HL-60 (cell line): Measurements from ENCODE around the gene CIZ1.

ENCODE experiments used
- DNase-seq, 2 experiments: peaks; one replicate each; pipeline ENCODE4 v3.0.0-alpha.2; 2010 to 2020; ENCODE audit warnings: low read depth in 1 of 2, low spot score in 1 of 2
- H3K27ac ChIP-seq: fragments of 250-450 bp; sonication (Bioruptor Pico); replicated peaks from 2 replicates; pipeline ENCODE4 v1.5.1; 2020; ENCODE audit warnings: mild to moderate bottlenecking, moderate library complexity
- H3K27me3 ChIP-seq: fragments of 250-450 bp; sonication (Bioruptor Pico); 2 replicates; pipeline ENCODE4 v1.5.1; 2021; ENCODE audit warnings: mild to moderate bottlenecking, moderate library complexity; ENCODE audit not compliant: insufficient read depth, poor library complexity, severe bottlenecking
- H3K4me3 ChIP-seq: replicated peaks from 2 replicates; pipeline ENCODE4 v1.5.1; 2011; ENCODE audit warnings: mild to moderate bottlenecking, control low read depth, low read length; ENCODE audit not compliant: insufficient read depth
- CTCF ChIP-seq: IDR thresholded peaks from one replicate; pipeline ENCODE4 v1.5.1; 2011; ENCODE audit warnings: low read length, control low read depth, inconsistent platforms; ENCODE audit not compliant: insufficient read depth
- GABPA ChIP-seq: IDR thresholded peaks from 2 replicates; pipeline ENCODE4 v1.6.1; 2012; ENCODE audit warnings: low read depth
- POLR2AphosphoS5 ChIP-seq: IDR thresholded peaks from 2 replicates; pipeline ENCODE4 v1.6.1; 2012; ENCODE audit warnings: low read depth
- REST ChIP-seq: IDR thresholded peaks from 2 replicates; pipeline ENCODE4 v1.6.1; 2012; ENCODE audit warnings: low read depth; ENCODE audit not compliant: insufficient replicate concordance
- SPI1 ChIP-seq: IDR thresholded peaks from 2 replicates; pipeline ENCODE4 v1.6.1; 2012; ENCODE audit warnings: low read depth, mild to moderate bottlenecking, borderline replicate concordance

Gene CIZ1

GRCh38 chr9:128152133-128153059 is 39.0 kb downstream of the CIZ1 start:
- no peak overlapping the region for H3K27ac ChIP-seq
- TF ChIP-seq SPI1: no peak
- TF ChIP-seq REST: no peak
- no peak for TF ChIP-seq CTCF
- no peak for TF ChIP-seq POLR2AphosphoS5
- TF ChIP-seq GABPA: no peak
- no peaks in the 10 kb centered on the region for H3K27me3 ChIP-seq
- DNase-seq: no peak
- H3K4me3 ChIP-seq: no peak overlapping the region

- H3K27me3 ChIP-seq: no peaks in the 10 kb centered on the region
- TF ChIP-seq SPI1: no peak
- no peak for TF ChIP-seq REST
- no peak for TF ChIP-seq CTCF
- no peak for TF ChIP-seq POLR2AphosphoS5
- TF ChIP-seq GABPA: no peak
- no peak overlapping the region for H3K27ac ChIP-seq
- no peak overlapping the region for H3K4me3 ChIP-seq
- no peak for DNase-seq
These were observed 39.9 kb downstream of the CIZ1 start for GRCh38 chr9:128151309-128152132.

- DNase-seq: no peak
- Histone ChIP-seq H3K27me3 (no peaks in the 10 kb centered on the region), H3K4me3 (no peak overlapping the region), H3K27ac (no peak overlapping the region)
- TF ChIP-seq CTCF (no peak), SPI1 (no peak), GABPA (no peak), REST (no peak), POLR2AphosphoS5 (no peak)
These were observed 40.6 kb downstream of the CIZ1 start for GRCh38 chr9:128150594-128151308.
